Osteoblast (primary cell): ENCODE measurements around the gene GANAB. TPM values are rescaled to one million over a fixed set of nuclear protein-coding genes. Genes with fewer than 3 reads are reported as not detected.

Experiments used
- DNase-seq: peaks from one replicate; pipeline ENCODE4 v3.0.0; 2011; ENCODE audit warnings: low spot score, mixed read lengths; ENCODE audit not compliant: insufficient read length; ENCODE audit errors: missing footprints
- H2AFZ ChIP-seq: 2 replicates; pipeline ENCODE4 v1.6.0; 2011; ENCODE audit warnings: mild to moderate bottlenecking, low read length
- H3K27ac ChIP-seq: 2 replicates; pipeline ENCODE4 v1.5.1; 2011; ENCODE audit warnings: mild to moderate bottlenecking, low read depth, low read length, moderate library complexity
- H3K27me3 ChIP-seq: 2 replicates; pipeline ENCODE4 v1.6.0; 2012; ENCODE audit warnings: mild to moderate bottlenecking, control low read depth, inconsistent platforms, low read length, moderate library complexity; ENCODE audit not compliant: insufficient read depth
- H3K36me3 ChIP-seq: 2 replicates; pipeline ENCODE4 v1.5.1; 2011; ENCODE audit warnings: mild to moderate bottlenecking, low read length, control low read depth, moderate library complexity; ENCODE audit not compliant: insufficient read depth
- H3K4me1 ChIP-seq: 2 replicates; pipeline ENCODE4 v1.5.1; 2011; ENCODE audit warnings: mild to moderate bottlenecking, low read length, control low read depth, moderate library complexity; ENCODE audit not compliant: insufficient read depth
- H3K4me2 ChIP-seq: 2 replicates; pipeline ENCODE4 v1.6.0; 2011; ENCODE audit warnings: mild to moderate bottlenecking, low read length; ENCODE audit not compliant: insufficient read depth
- H3K4me3 ChIP-seq: fragments of 200-600 bp; sonication (generic); 3 replicates; pipeline ENCODE4 v1.5.1; 2012; ENCODE audit warnings: mild to moderate bottlenecking, low read length, inconsistent platforms; ENCODE audit not compliant: insufficient read depth
- H3K79me2 ChIP-seq: 2 replicates; pipeline ENCODE4 v1.6.0; 2012; ENCODE audit warnings: mild to moderate bottlenecking, low read length, control low read depth, inconsistent platforms; ENCODE audit not compliant: insufficient read depth
- H3K9me3 ChIP-seq: 2 replicates; pipeline ENCODE4 v1.5.1; 2011; ENCODE audit warnings: low read depth, low read length, control low read depth
- H4K20me1 ChIP-seq: 2 replicates; pipeline ENCODE4 v1.6.0; 2012; ENCODE audit warnings: mild to moderate bottlenecking, low read length, control low read depth; ENCODE audit not compliant: insufficient read depth
- CTCF ChIP-seq: IDR thresholded peaks from 2 replicates; pipeline ENCODE4 v1.5.1; 2011; ENCODE audit warnings: mild to moderate bottlenecking, low read depth, low read length, moderate library complexity; ENCODE audit errors: extremely low read depth
- total RNA-seq: library from RNA; depleted of rRNA; stranded (reverse); fragments of >200 nt; gene quantifications from 2 replicates; pipeline ENCODE4 v1.2.3, GENCODE V29; 2012

GANAB gene
- total RNA-seq, 1 donor, result 242 TPM

GRCh38 chr11:62688491-62688890 lies 42.1 kb upstream of the GANAB start:
- no peak overlapping the region for H3K27ac ChIP-seq
- no peaks in the 10 kb centered on the region for H3K79me2 ChIP-seq
- no peak for TF ChIP-seq CTCF
- DNase-seq, result peak; percentile 86
- no peaks in the 10 kb centered on the region for H3K9me3 ChIP-seq
- no peaks in the 10 kb centered on the region for H4K20me1 ChIP-seq
- no peak overlapping the region for H3K4me3 ChIP-seq
- no peaks in the 10 kb centered on the region for H3K27me3 ChIP-seq
- H3K4me1 ChIP-seq, result peaks cover 11% of the 10 kb centered on the region
- peaks cover 32% of the 10 kb centered on the region for H3K36me3 ChIP-seq
- H3K4me2 ChIP-seq, result no peak overlapping the region
- no peak overlapping the region for H2AFZ ChIP-seq

GRCh38 chr11:62687508-62688396 lies 41.3 kb upstream of the GANAB start:
- Histone ChIP-seq H3K79me2 (no peaks in the 10 kb centered on the region), H3K27ac (no peak overlapping the region), H3K36me3 (peaks cover 25% of the 10 kb centered on the region), H3K27me3 (no peaks in the 10 kb centered on the region), H3K4me3 (no peak overlapping the region), H3K4me2 (no peak overlapping the region), H2AFZ (no peak overlapping the region), H3K9me3 (no peaks in the 10 kb centered on the region), H4K20me1 (no peaks in the 10 kb centered on the region), H3K4me1 (peaks cover 11% of the 10 kb centered on the region)
- no peak for DNase-seq
- TF ChIP-seq CTCF, result no peak

- peaks cover 6% of the 10 kb centered on the region for H3K36me3 ChIP-seq
- DNase-seq, result no peak
- H4K20me1 ChIP-seq, result no peaks in the 10 kb centered on the region
- no peak overlapping the region for H3K27ac ChIP-seq
- no peak overlapping the region for H3K4me3 ChIP-seq
- no peak overlapping the region for H3K4me2 ChIP-seq
- no peaks in the 10 kb centered on the region for H3K27me3 ChIP-seq
- no peak for TF ChIP-seq CTCF
- peaks cover 22% of the 10 kb centered on the region for H3K4me1 ChIP-seq
- H3K9me3 ChIP-seq, result no peaks in the 10 kb centered on the region
- no peak overlapping the region for H2AFZ ChIP-seq
- peaks cover 13% of the 10 kb centered on the region for H3K79me2 ChIP-seq
Measured at GRCh38 chr11:62682518-62682917, 36.1 kb upstream of the GANAB start.

- H4K20me1 ChIP-seq, result no peaks in the 10 kb centered on the region
- no peak overlapping the region for H3K4me3 ChIP-seq
- no peaks in the 10 kb centered on the region for H3K9me3 ChIP-seq
- H3K4me2 ChIP-seq, result no peak overlapping the region
- H3K36me3 ChIP-seq, result peaks cover 21% of the 10 kb centered on the region
- peak; percentile 95 for DNase-seq
- H2AFZ ChIP-seq, result peak overlapping the region; percentile 16
- H3K79me2 ChIP-seq, result peaks cover 27% of the 10 kb centered on the region
- H3K27ac ChIP-seq, result no peak overlapping the region
- H3K4me1 ChIP-seq, result peaks cover 23% of the 10 kb centered on the region
- no peaks in the 10 kb centered on the region for H3K27me3 ChIP-seq
- peak; percentile 65 for TF ChIP-seq CTCF
Measured at GRCh38 chr11:62680825-62681240, 34.4 kb upstream of the GANAB start.
